DOHH2 (cell line): Measurements from ENCODE around the gene FREM1.

ENCODE experiments used
- EZH2phosphoT487 ChIP-seq: fragments of 200-600 bp; sonication (generic); IDR thresholded peaks from 2 replicates; pipeline ENCODE4 v1.6.1; 2017; ENCODE audit warnings: borderline replicate concordance, mild to moderate bottlenecking, antibody characterized with exemption, low read length, moderate library complexity, mixed read lengths
- TF ChIP-seq, protein P1 (sequence below): fragments of 200-600 bp; sonication (generic); IDR thresholded peaks from one replicate; pipeline ENCODE4 v1.5.1; 2014; ENCODE audit warnings: antibody characterized with exemption, mild to moderate bottlenecking, low read depth, low read length; ENCODE audit not compliant: poor library complexity, severe bottlenecking

DNA sequence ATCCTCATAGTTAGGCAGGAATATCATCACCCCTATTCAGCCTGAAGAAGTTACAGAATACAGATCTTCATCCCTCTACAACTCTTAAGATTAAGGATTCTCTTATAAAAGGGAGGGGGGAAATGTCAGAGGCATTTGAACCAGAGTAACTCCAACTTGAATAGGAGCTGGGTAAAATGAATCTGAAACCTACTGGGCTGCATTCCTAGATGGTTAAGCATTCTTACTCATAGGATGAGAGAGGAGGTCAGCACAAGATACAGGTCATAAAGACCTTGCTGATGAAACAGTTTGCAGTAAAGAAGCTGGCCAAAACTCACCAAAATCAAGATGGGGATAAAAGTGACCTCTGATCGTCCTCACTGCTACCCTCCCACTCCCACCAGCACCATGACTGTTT, 14.4 kb downstream of the FREM1 start:
- TF ChIP-seq, protein P1, sequence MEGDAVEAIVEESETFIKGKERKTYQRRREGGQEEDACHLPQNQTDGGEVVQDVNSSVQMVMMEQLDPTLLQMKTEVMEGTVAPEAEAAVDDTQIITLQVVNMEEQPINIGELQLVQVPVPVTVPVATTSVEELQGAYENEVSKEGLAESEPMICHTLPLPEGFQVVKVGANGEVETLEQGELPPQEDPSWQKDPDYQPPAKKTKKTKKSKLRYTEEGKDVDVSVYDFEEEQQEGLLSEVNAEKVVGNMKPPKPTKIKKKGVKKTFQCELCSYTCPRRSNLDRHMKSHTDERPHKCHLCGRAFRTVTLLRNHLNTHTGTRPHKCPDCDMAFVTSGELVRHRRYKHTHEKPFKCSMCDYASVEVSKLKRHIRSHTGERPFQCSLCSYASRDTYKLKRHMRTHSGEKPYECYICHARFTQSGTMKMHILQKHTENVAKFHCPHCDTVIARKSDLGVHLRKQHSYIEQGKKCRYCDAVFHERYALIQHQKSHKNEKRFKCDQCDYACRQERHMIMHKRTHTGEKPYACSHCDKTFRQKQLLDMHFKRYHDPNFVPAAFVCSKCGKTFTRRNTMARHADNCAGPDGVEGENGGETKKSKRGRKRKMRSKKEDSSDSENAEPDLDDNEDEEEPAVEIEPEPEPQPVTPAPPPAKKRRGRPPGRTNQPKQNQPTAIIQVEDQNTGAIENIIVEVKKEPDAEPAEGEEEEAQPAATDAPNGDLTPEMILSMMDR = no peak
- no peak for TF ChIP-seq EZH2phosphoT487
